SK-N-SH treated with all-trans-retinoic acid at 6 μM for 48 hours (cell line): Measurements from ENCODE around the gene PIM1.
A peak's percentile ranks its signal among the peaks of the same experiment; 100 is the strongest.

Source experiments
- ATAC-seq: fragments of 200-7000 bp; cut with Tn5 transposase; 3 replicates; pipeline ENCODE4 v1.9.1; 2020; ENCODE audit warnings: mild to moderate bottlenecking, moderate library complexity
- ARNTL ChIP-seq: fragments of 450-650 bp; formaldehyde crosslinking; IDR thresholded peaks from 2 replicates; pipeline ENCODE4 v1.5.0; 2020; ENCODE audit warnings: low read depth, mild to moderate bottlenecking, moderate library complexity, borderline replicate concordance
- BACH2 ChIP-seq: fragments of 250-450 bp; sonication (Bioruptor Pico); IDR thresholded peaks from 2 replicates; pipeline ENCODE4 v1.9.0; 2021; ENCODE audit warnings: mild to moderate bottlenecking, borderline replicate concordance
- CREB5 ChIP-seq: fragments of 250-450 bp; sonication (Bioruptor Pico); IDR thresholded peaks from 2 replicates; pipeline ENCODE4 v1.5.1; 2020; ENCODE audit warnings: low read depth, mild to moderate bottlenecking, moderate library complexity
- CSDC2 ChIP-seq: fragments of 250-450 bp; sonication (Bioruptor Pico); IDR thresholded peaks from 2 replicates; pipeline ENCODE4 v1.5.0; 2020; ENCODE audit warnings: mild to moderate bottlenecking, moderate library complexity
- GLIS3 ChIP-seq: fragments of 250-450 bp; sonication (Bioruptor Pico); IDR thresholded peaks from 2 replicates; pipeline ENCODE4 v1.5.0; 2020; ENCODE audit warnings: mild to moderate bottlenecking, moderate library complexity
- ISL1 ChIP-seq: fragments of 250-450 bp; sonication (Bioruptor Pico); IDR thresholded peaks from 2 replicates; pipeline ENCODE4 v2.1.2; 2022; ENCODE audit warnings: mild to moderate bottlenecking, moderate library complexity
- PATZ1 ChIP-seq: fragments of 250-450 bp; sonication (Bioruptor Pico); IDR thresholded peaks from 2 replicates; pipeline ENCODE4 v1.8.0; 2020; ENCODE audit warnings: mild to moderate bottlenecking, moderate library complexity, borderline replicate concordance
- PPARA ChIP-seq: fragments of 250-450 bp; sonication (Bioruptor Pico); IDR thresholded peaks from 2 replicates; pipeline ENCODE4 v1.5.0; 2020; ENCODE audit warnings: mild to moderate bottlenecking, borderline replicate concordance
- RARB ChIP-seq: fragments of 250-450 bp; sonication (Bioruptor Pico); IDR thresholded peaks from 2 replicates; pipeline ENCODE4 v1.8.0; 2021; ENCODE audit warnings: mild to moderate bottlenecking, moderate library complexity
- SNAI2 ChIP-seq: fragments of 250-450 bp; sonication (Bioruptor Pico); IDR thresholded peaks from 2 replicates; pipeline ENCODE4 v1.5.0; 2020; ENCODE audit warnings: mild to moderate bottlenecking, moderate library complexity
- TCF4 ChIP-seq: fragments of 250-450 bp; sonication (Bioruptor Pico); IDR thresholded peaks from 2 replicates; pipeline ENCODE4 v1.8.0; 2021; ENCODE audit warnings: mild to moderate bottlenecking, moderate library complexity, borderline replicate concordance
- TOX ChIP-seq: fragments of 250-450 bp; sonication (Bioruptor Pico); IDR thresholded peaks from 2 replicates; pipeline ENCODE4 v1.8.0; 2021; ENCODE audit warnings: mild to moderate bottlenecking, moderate library complexity, borderline replicate concordance
- TSHZ2 ChIP-seq: fragments of 250-450 bp; sonication (Bioruptor Pico); IDR thresholded peaks from 2 replicates; pipeline ENCODE4 v1.5.0; 2020; ENCODE audit warnings: mild to moderate bottlenecking, moderate library complexity
- ZC3H10 ChIP-seq: fragments of 250-450 bp; sonication (Bioruptor Pico); IDR thresholded peaks from 2 replicates; pipeline ENCODE4 v1.5.1; 2021; ENCODE audit warnings: mild to moderate bottlenecking, moderate library complexity
- ZFP3 ChIP-seq: fragments of 250-450 bp; sonication (Bioruptor Pico); IDR thresholded peaks from 2 replicates; pipeline ENCODE4 v1.5.0; 2020; ENCODE audit warnings: mild to moderate bottlenecking, moderate library complexity
- ZFP30 ChIP-seq: fragments of 450-650 bp; formaldehyde crosslinking; IDR thresholded peaks from 2 replicates; pipeline ENCODE4 v1.5.0; 2022; ENCODE audit warnings: mild to moderate bottlenecking, moderate library complexity
- ZNF565 ChIP-seq: fragments of 450-650 bp; formaldehyde crosslinking; conservative IDR thresholded peaks from 2 replicates; pipeline ENCODE4 v1.5.0; 2020; ENCODE audit warnings: low read depth, mild to moderate bottlenecking, moderate library complexity
- ZNF8 ChIP-seq: fragments of 450-650 bp; formaldehyde crosslinking; IDR thresholded peaks from 2 replicates; pipeline ENCODE4 v1.5.0; 2020; ENCODE audit warnings: mild to moderate bottlenecking, moderate library complexity

The PIM1 gene

GRCh38 chr6:37137201-37138090 is 32.5 kb upstream of the PIM1 start:
- no peak for TF ChIP-seq PPARA (CRISPR knock-in tag)
- no peak for TF ChIP-seq BACH2
- no peak for TF ChIP-seq TSHZ2 (CRISPR knock-in tag)
- TF ChIP-seq ISL1 (CRISPR knock-in tag) = peak; percentile 38; the same call in 1 of the 2 replicates
- no peak for TF ChIP-seq ZNF8 (CRISPR knock-in tag)
- no peak for TF ChIP-seq SNAI2 (CRISPR knock-in tag)
- TF ChIP-seq ZFP3 (CRISPR knock-in tag) = peak; percentile 56; the same call in 1 of the 2 replicates
- TF ChIP-seq CREB5 = no peak; the same call in 1 of the 2 replicates
- peak; percentile 91 for TF ChIP-seq CSDC2
- TF ChIP-seq ZNF565 (CRISPR knock-in tag) = 0 out of 2 replicates have a peak, but pooled peaks have one; percentile 15
- no peak for TF ChIP-seq ARNTL (CRISPR knock-in tag)
- peak; percentile 84; the same call in 1 of the 2 replicates for TF ChIP-seq PATZ1 (CRISPR knock-in tag)
- no peak for TF ChIP-seq ZC3H10 (CRISPR knock-in tag)
- TF ChIP-seq ZFP30 (CRISPR knock-in tag) = 0 out of 2 replicates have a peak, but pooled peaks have one; percentile 11
- no peak for TF ChIP-seq GLIS3 (CRISPR knock-in tag)
- no peak for TF ChIP-seq TOX (CRISPR knock-in tag)
- peak; percentile 84 for ATAC-seq

GRCh38 chr6:37138856-37139229 is 31.1 kb upstream of the PIM1 start:
- TF ChIP-seq ZC3H10 (CRISPR knock-in tag) (no peak), RARB (no peak), ARNTL (CRISPR knock-in tag) (no peak)
- no peak for ATAC-seq

- ATAC-seq = no peak
- TF ChIP-seq TCF4 (CRISPR knock-in tag) (no peak), TSHZ2 (CRISPR knock-in tag) (no peak), ZFP3 (CRISPR knock-in tag) (no peak)
Observed at GRCh38 chr6:37139230-37139962, 30.6 kb upstream of the PIM1 start.
